HEK293 (cell line): ENCODE data around the gene HNF1A.

ENCODE experiments used
- CTCF ChIA-PET: fragments of 350-600 bp; formaldehyde crosslinking; extraction: SDS; loops from one replicate; lab custom pipeline; 2021; ENCODE audit warnings: antibody characterized with exemption; lab: Yijun Ruan, JAX
- POLR2A ChIA-PET: fragments of 300-600 bp; formaldehyde crosslinking; extraction: SDS; loops from one replicate; lab custom pipeline; 2020; ENCODE audit warnings: antibody characterized with exemption, inconsistent platforms; lab: Yijun Ruan, JAX
- H3K27ac ChIP-seq: fragments of 200-500 bp; sonication (Bioruptor generic); 2 replicates; pipeline ENCODE4 v1.5.1; 2014; ENCODE audit warnings: low read depth, low read length, control low read depth, inconsistent platforms; ENCODE audit errors: extremely low read depth
- H3K36me3 ChIP-seq, 2 experiments: fragments of 200-500 bp in 1 of 2; sonication (Bioruptor generic) in 1 of 2; 1 replicate in 1 of 2; 2 replicates in 1 of 2; pipeline ENCODE4 v1.5.1; 2014 to 2017; ENCODE audit warnings: inconsistent platforms in 2 of 2, low read length in 2 of 2; ENCODE audit not compliant: control insufficient read depth in 2 of 2, insufficient read depth in 1 of 2
- H3K4me1 ChIP-seq: fragments of 200-500 bp; sonication (Bioruptor generic); 2 replicates; pipeline ENCODE4 v1.5.1; 2014; ENCODE audit warnings: mild to moderate bottlenecking, low read length, inconsistent platforms; ENCODE audit not compliant: control insufficient read depth, insufficient read depth
- H3K4me3 ChIP-seq: 2 replicates; pipeline ENCODE4 v1.5.1; 2011; ENCODE audit warnings: low read depth, mild to moderate bottlenecking, control low read depth, low read length, moderate library complexity
- H3K9me3 ChIP-seq: fragments of 200-500 bp; sonication (Bioruptor generic); 2 replicates; pipeline ENCODE4 v1.5.1; 2014; ENCODE audit warnings: low read depth, low read length, inconsistent platforms; ENCODE audit not compliant: control insufficient read depth, insufficient read depth
- OVOL3 ChIP-seq: fragments of 450-650 bp; formaldehyde crosslinking; IDR thresholded peaks from 2 replicates; pipeline ENCODE4 v1.5.1; 2016; ENCODE audit warnings: missing biosample characterization, missing genetic modification characterization
- SETDB1 ChIP-seq: IDR thresholded peaks from one replicate; pipeline ENCODE4 v1.6.1; 2017; ENCODE audit warnings: mild to moderate bottlenecking, low read length, moderate library complexity, mixed read lengths; ENCODE audit not compliant: insufficient read length
- ZBTB11 ChIP-seq: fragments of 450-650 bp; formaldehyde crosslinking; conservative IDR thresholded peaks from 2 replicates; pipeline ENCODE4 v1.5.1; 2016; ENCODE audit warnings: low read depth, missing biosample characterization, missing genetic modification characterization
- ZBTB17 ChIP-seq: fragments of 450-650 bp; formaldehyde crosslinking; IDR thresholded peaks from 2 replicates; pipeline ENCODE4 v1.5.1; 2016; ENCODE audit warnings: missing biosample characterization, missing genetic modification characterization
- ZBTB21 ChIP-seq: fragments of 450-650 bp; formaldehyde crosslinking; IDR thresholded peaks from 2 replicates; pipeline ENCODE4 v1.5.1; 2017; ENCODE audit warnings: missing biosample characterization, missing genetic modification characterization
- ZBTB44 ChIP-seq: fragments of 450-650 bp; IDR thresholded peaks from 2 replicates; pipeline ENCODE4 v1.5.1; 2018; ENCODE audit warnings: missing biosample characterization, mild to moderate bottlenecking, missing genetic modification characterization
- ZEB2 ChIP-seq: fragments of 450-650 bp; formaldehyde crosslinking; IDR thresholded peaks from 2 replicates; pipeline ENCODE4 v1.5.1; 2016; ENCODE audit warnings: missing biosample characterization, missing genetic modification characterization
- ZFP41 ChIP-seq: fragments of 450-650 bp; formaldehyde crosslinking; IDR thresholded peaks from 2 replicates; pipeline ENCODE4 v1.5.1; 2016; ENCODE audit warnings: missing biosample characterization, missing genetic modification characterization, borderline replicate concordance
- ZNF23 ChIP-seq: fragments of 450-650 bp; formaldehyde crosslinking; IDR thresholded peaks from 2 replicates; pipeline ENCODE4 v1.5.1; 2016; ENCODE audit warnings: missing biosample characterization, missing genetic modification characterization, borderline replicate concordance
- ZNF398 ChIP-seq: fragments of 450-650 bp; formaldehyde crosslinking; IDR thresholded peaks from 2 replicates; pipeline ENCODE4 v1.5.1; 2017; ENCODE audit warnings: missing biosample characterization, missing genetic modification characterization
- ZNF514 ChIP-seq: fragments of 450-650 bp; formaldehyde crosslinking; IDR thresholded peaks from 2 replicates; pipeline ENCODE4 v1.5.1; 2016; ENCODE audit warnings: missing biosample characterization, missing genetic modification characterization
- ZNF548 ChIP-seq: fragments of 450-650 bp; formaldehyde crosslinking; IDR thresholded peaks from 2 replicates; pipeline ENCODE4 v1.5.1; 2016; ENCODE audit warnings: missing biosample characterization, missing genetic modification characterization
- ZNF560 ChIP-seq: fragments of 450-650 bp; formaldehyde crosslinking; IDR thresholded peaks from 2 replicates; pipeline ENCODE4 v1.5.1; 2017; ENCODE audit warnings: missing biosample characterization, missing genetic modification characterization, borderline replicate concordance
- ZNF580 ChIP-seq: fragments of 450-650 bp; formaldehyde crosslinking; IDR thresholded peaks from 2 replicates; pipeline ENCODE4 v1.5.1; 2016; ENCODE audit warnings: missing biosample characterization, missing genetic modification characterization
- ZNF777 ChIP-seq: fragments of 450-650 bp; formaldehyde crosslinking; IDR thresholded peaks from 2 replicates; pipeline ENCODE4 v1.5.1; 2017; ENCODE audit warnings: missing biosample characterization, missing genetic modification characterization, borderline replicate concordance
- ZNF792 ChIP-seq: fragments of 450-650 bp; formaldehyde crosslinking; IDR thresholded peaks from 2 replicates; pipeline ENCODE4 v1.5.1; 2016; ENCODE audit warnings: missing biosample characterization, missing genetic modification characterization
- ZSCAN5A ChIP-seq: fragments of 450-650 bp; formaldehyde crosslinking; IDR thresholded peaks from 2 replicates; pipeline ENCODE4 v1.5.1; 2016; ENCODE audit warnings: missing biosample characterization, missing genetic modification characterization

HNF1A gene

GRCh38 chr12:120930032-120930431 lies 48.3 kb upstream of the HNF1A start:
- TF ChIP-seq ZBTB17 (tag by site-specific recombination) (no peak), ZEB2 (tag by site-specific recombination) (no peak), ZNF398 (tag by site-specific recombination) (no peak), ZSCAN5A (tag by site-specific recombination) (no peak), ZNF548 (tag by site-specific recombination) (no peak), ZNF777 (tag by site-specific recombination) (no peak), OVOL3 (tag by site-specific recombination) (no peak), ZBTB44 (tag by site-specific recombination) (no peak), ZFP41 (no peak), SETDB1 (no peak), ZNF23 (tag by site-specific recombination) (no peak), ZNF580 (tag by site-specific recombination) (no peak), ZNF792 (no peak), ZNF560 (tag by site-specific recombination) (no peak), ZNF514 (tag by site-specific recombination) (no peak)
- TF ChIP-seq, all 188 proteins: peak for 0
- Histone ChIP-seq H3K4me3 (no peak overlapping the region), H3K27ac (no peak overlapping the region), H3K9me3 (no peaks in the 10 kb centered on the region), H3K4me1 (no peaks in the 10 kb centered on the region), H3K36me3 (no peaks in the 10 kb centered on the region)
- POLR2A ChIA-PET = no interaction called here
- CTCF ChIA-PET = interaction anchor here (0.6 kb wide), 1 partner anchor 142 kb away, joined by 7 read pairs; no protein-coding TSS in a partner anchor

- TF ChIP-seq ZBTB11 (tag by site-specific recombination) = no peak
- TF ChIP-seq ZBTB21 = no peak
- Histone ChIP-seq H3K36me3 (no peaks in the 10 kb centered on the region), H3K9me3 (no peaks in the 10 kb centered on the region), H3K27ac (no peak overlapping the region), H3K4me1 (no peaks in the 10 kb centered on the region), H3K4me3 (no peak overlapping the region)
- POLR2A ChIA-PET = interaction anchor here (0.6 kb wide), 1 partner anchor 40 kb away, joined by 3 read pairs; no protein-coding TSS in a partner anchor
- CTCF ChIA-PET = interaction anchor here (0.6 to 1.2 kb wide), 2 partner anchors 26 to 75 kb away, joined by 3 to 4 read pairs; no protein-coding TSS in a partner anchor
Observed at GRCh38 chr12:120932058-120932457, 46.3 kb upstream of the HNF1A start.
